Motor neuron (in vitro differentiated cells): ENCODE results near the gene SLFN13. TPM values are rescaled to one million over a fixed set of nuclear protein-coding genes. Genes with fewer than 3 reads are reported as not detected.
"Not testable (repeated sequence)": the region's sequence is repeated elsewhere in the genome, so short reads cannot be mapped to it uniquely, and the experiment has no call there.

Experiments
- ATAC-seq, 8 experiments: fragments of 200-7000 bp; cut with Tn5 transposase; replicated peaks in 6 of 8; 2 replicates each; pipeline ENCODE4 v1.8.0; 2021; ENCODE audit warnings: mild to moderate bottlenecking in 8 of 8, moderate library complexity in 8 of 8
- H3K27ac ChIP-seq, 2 donors: fragments of 250-450 bp; sonication (Bioruptor Pico); 2 replicates each; pipeline ENCODE4 v1.9.0; 2021; ENCODE audit warnings: antibody characterized with exemption in 2 of 2, mild to moderate bottlenecking in 2 of 2, moderate library complexity in 1 of 2
- H3K4me1 ChIP-seq, 2 donors: fragments of 250-450 bp; sonication (Bioruptor Pico); replicated peaks in 1 of 2; 2 replicates each; pipeline ENCODE4 v1.6.1; 2021; ENCODE audit warnings: antibody characterized with exemption in 2 of 2, mild to moderate bottlenecking in 2 of 2, moderate library complexity in 1 of 2
- H3K4me3 ChIP-seq, 5 donors: fragments of 250-450 bp; sonication (Bioruptor Pico); 2 replicates each; pipeline ENCODE4 v1.9.0; 2021; ENCODE audit warnings: antibody characterized with exemption in 5 of 5, mild to moderate bottlenecking in 5 of 5, moderate library complexity in 4 of 5
- WGBS, 10 experiments: fragments of 450-650 bp; shearing (Covaris generic); methylation state at CpG; one replicate each; pipeline ENCODE4 v1.0.0; 2022; 5-methylcytosine and 5-hydroxymethylcytosine counted together
- in situ Hi-C, 9 experiments: fragments of 400-800 bp; cut with MboI; loops; one replicate each; pipeline ENCODE4 v1.15.0; 2021; ENCODE audit warnings: low sequenced_read_pairs in 9 of 9, low pct_unique_long_range_greater_than_20kb in 2 of 9; ENCODE audit not compliant: unreplicated experiment in 9 of 9
- total RNA-seq, 8 experiments: library from RNA; unstranded; fragments of 300-600 nt; gene quantifications; 2 replicates each; pipeline versions ENCODE4 v1.2.3 to v1.2.4, GENCODE V29; 2022

SLFN13 gene
- total RNA-seq, 8 experiments from 2014 or later: under 0.01 to 3.7 (median 0.56) TPM; not detected in 1

- H3K4me1 ChIP-seq: no peaks in the 10 kb centered on the region
- 54 to 83% (median 67%) methylated on average over 2 to 4 of the region's 4 CpGs; no CpG with 5 or more reads in 4 of the 10 experiments for WGBS, 10 experiments
- in situ Hi-C loops: no loop called here
- H3K27ac ChIP-seq: no peak overlapping the region
- no peak overlapping the region for H3K4me3 ChIP-seq
- no peak for ATAC-seq
These were observed 19.3 kb upstream of the SLFN13 start for GRCh38 chr17:35467824-35468223.

- 0 to 20% (median 11%) methylated on average over 3 to 10 of the region's 44 CpGs; no CpG with 5 or more reads in 6 of the 10 experiments for WGBS, 10 experiments
- Histone ChIP-seq H3K4me3 (peak overlapping the region in 1 of 5 donors; percentile 15), H3K4me1 (no peaks in the 10 kb centered on the region), H3K27ac (no peak overlapping the region)
- ATAC-seq: peak in 5 of 8 experiments; percentile 11 to 64 (median 48)
- in situ Hi-C loops: no loop called here
These were observed 11.8 kb upstream of the SLFN13 start for GRCh38 chr17:35460354-35460851.

- H3K4me1 ChIP-seq, ATAC-seq, H3K4me3 ChIP-seq, in situ Hi-C loops, H3K27ac ChIP-seq: not testable (repeated sequence)
- WGBS, 10 experiments: 16 to 100% (median 85%) methylated on average over 1 to 4 of the region's 5 CpGs; no CpG with 5 or more reads in 3 of the 10 experiments
These were observed 5.5 kb upstream of the SLFN13 start for GRCh38 chr17:35454035-35454434.

GRCh38 chr17:35453171-35453570, 4.6 kb upstream of the SLFN13 start:
- no peak overlapping the region for H3K27ac ChIP-seq
- no peaks in the 10 kb centered on the region for H3K4me1 ChIP-seq
- in situ Hi-C loops: no loop called here
- no peak overlapping the region for H3K4me3 ChIP-seq
- 0 to 50% (median 27%) methylated on average over 1 of the region's 1 CpG; no CpG with 5 or more reads in 4 of the 10 experiments for WGBS, 10 experiments
- ATAC-seq: no peak

GRCh38 chr17:35449371-35449931, 885 bp upstream of the SLFN13 start:
- WGBS, 10 experiments: 7 to 50% (median 32%) methylated on average over 1 to 7 of the region's 36 CpGs; no CpG with 5 or more reads in 3 of the 10 experiments
- H3K4me3 ChIP-seq: peak overlapping the region in 3 of 5 donors; percentile 13 to 25 (median 15)

GRCh38 chr17:35448899-35449227, 297 bp upstream of the SLFN13 start:
- in situ Hi-C loops: no loop called here
- ATAC-seq: peak in 2 of 8 experiments; percentile 10 to 22
- Histone ChIP-seq H3K27ac (no peak overlapping the region), H3K4me3 (peak overlapping the region in 2 of 5 donors; percentile 35 to 43), H3K4me1 (peaks cover 0 to 6% of the 10 kb centered on the region in 2 donors)
- 12 to 50% (median 20%) methylated on average over 1 to 7 of the region's 16 CpGs; no CpG with 5 or more reads in 7 of the 10 experiments for WGBS, 10 experiments

More at GRCh38 chr17:35449371-35449931, 885 bp upstream of the SLFN13 start:
- peaks cover 0 to 6% of the 10 kb centered on the region in 2 donors for H3K4me1 ChIP-seq
- in situ Hi-C loops: no loop called here
- H3K27ac ChIP-seq: no peak overlapping the region
- ATAC-seq: peak in 4 of 8 experiments; percentile 32 to 57 (median 52)

- no peak for ATAC-seq
- Histone ChIP-seq H3K27ac (no peak overlapping the region), H3K4me3 (peak overlapping the region in 1 of 5 donors; percentile 43), H3K4me1 (peaks cover 0 to 6% of the 10 kb centered on the region in 2 donors)
- WGBS, 10 experiments: 0 to 100% (median 42%) methylated on average over 1 to 3 of the region's 3 CpGs; no CpG with 5 or more reads in 1 of the 10 experiments
- in situ Hi-C loops: no loop called here
These were observed 1.1 kb downstream of the SLFN13 start for GRCh38 chr17:35447499-35447898.

- Histone ChIP-seq H3K4me1 (peaks cover 0 to 5% of the 10 kb centered on the region in 2 donors), H3K27ac (no peak overlapping the region), H3K4me3 (no peak overlapping the region)
- in situ Hi-C loops: no loop called here
- ATAC-seq: no peak
These were observed 10.1 kb downstream of the SLFN13 start for GRCh38 chr17:35438433-35438832.

GRCh38 chr17:35433075-35433894, 15.3 kb downstream of the SLFN13 start:
- WGBS, 10 experiments: 0 to 52% (median 22%) methylated on average over 1 to 17 of the region's 19 CpGs; no CpG with 5 or more reads in 1 of the 10 experiments
- ATAC-seq: peak; percentile 77 to 97 (median 94)
- peak overlapping the region in 1 of 2 donors; percentile 27 for H3K27ac ChIP-seq
- peak overlapping the region in 3 of 5 donors; percentile 27 to 43 (median 37) for H3K4me3 ChIP-seq
- in situ Hi-C loops: no loop called here
- H3K4me1 ChIP-seq: peaks cover 0 to 10% of the 10 kb centered on the region in 2 donors

GRCh38 chr17:35432176-35433074, 16.1 kb downstream of the SLFN13 start, which contains the start of gene SLFN12:
Gene SLFN12 (minus strand): TSS chr17:35432500. CDS start chr17:35423028, 9,472 bp downstream.
- peaks cover 0 to 10% of the 10 kb centered on the region in 2 donors for H3K4me1 ChIP-seq
- peak within 1 kb of the TSS in 4 of 5 donors; percentile 6 to 43 (median 32) for H3K4me3 ChIP-seq
- peak within 1 kb of the TSS in 1 of 2 donors; percentile 27 for H3K27ac ChIP-seq
- in situ Hi-C loops: no loop called here
- WGBS, 10 experiments: 0 to 66% (median 42%) methylated on average over 1 to 19 of the region's 22 CpGs
- peak in 6 of 8 experiments; percentile 57 to 80 (median 69) for ATAC-seq

GRCh38 chr17:35429702-35430101, 18.9 kb downstream of the SLFN13 start:
- Histone ChIP-seq H3K27ac (no peak overlapping the region), H3K4me3 (no peak overlapping the region), H3K4me1 (peaks cover 0 to 10% of the 10 kb centered on the region in 2 donors)
- no peak for ATAC-seq
- 60 to 100% (median 81%) methylated on average over 1 to 2 of the region's 2 CpGs; no CpG with 5 or more reads in 5 of the 10 experiments for WGBS, 10 experiments
- in situ Hi-C loops: no loop called here

- in situ Hi-C loops: no loop called here
- peaks cover 0 to 3% of the 10 kb centered on the region in 2 donors for H3K4me1 ChIP-seq
- no peak overlapping the region for H3K4me3 ChIP-seq
- no peak overlapping the region for H3K27ac ChIP-seq
- 67 to 100% (median 75%) methylated on average over 1 to 2 of the region's 2 CpGs; no CpG with 5 or more reads in 1 of the 10 experiments for WGBS, 10 experiments
- no peak for ATAC-seq
These were observed 20.3 kb downstream of the SLFN13 start for GRCh38 chr17:35428229-35428628.
